HepG2 (cell line): ENCODE data around the gene HPCAL1. TPM values are rescaled to one million over a fixed set of nuclear protein-coding genes. Genes with fewer than 3 reads are reported as not detected.

Experiments used
- E2F5 ChIP-seq: sonication (generic); formaldehyde crosslinking; conservative IDR thresholded peaks from 2 replicates; pipeline ENCODE4 v1.4.0; 2020; ENCODE audit warnings: missing genetic modification reagents
- FOXA1 ChIP-seq, 2 experiments: fragments of 450-650 bp in 1 of 2; sonication (generic) in 1 of 2; formaldehyde crosslinking in 1 of 2; IDR thresholded peaks; 2 replicates each; pipeline versions ENCODE4 v1.4.0 to v1.6.1; 2016 to 2020; ENCODE audit warnings: missing genetic modification reagents in 1 of 2
- HDAC1 ChIP-seq: sonication (generic); formaldehyde crosslinking; IDR thresholded peaks from 2 replicates; pipeline ENCODE4 v1.5.1; 2020; ENCODE audit warnings: mild to moderate bottlenecking, missing genetic modification reagents
- HMG20A ChIP-seq: IDR thresholded peaks from 2 replicates; pipeline ENCODE4 v1.6.1; 2016; ENCODE audit warnings: borderline replicate concordance
- JUN ChIP-seq: sonication (generic); formaldehyde crosslinking; IDR thresholded peaks from 2 replicates; pipeline ENCODE4 v1.4.0; 2020; ENCODE audit warnings: mild to moderate bottlenecking, missing genetic modification reagents
- LCORL ChIP-seq, 2 experiments: fragments of 450-650 bp in 1 of 2; sonication (generic) in 1 of 2; formaldehyde crosslinking in 1 of 2; IDR thresholded peaks; 2 replicates each; pipeline versions ENCODE4 v1.5.0 to v1.6.1; 2017 to 2020; ENCODE audit warnings: antibody characterized with exemption in 1 of 2, missing genetic modification reagents in 1 of 2
- MZF1 ChIP-seq: sonication (generic); formaldehyde crosslinking; IDR thresholded peaks from 2 replicates; pipeline ENCODE4 v1.8.1; 2023; ENCODE audit warnings: mild to moderate bottlenecking, missing genetic modification reagents, borderline replicate concordance
- NFE2L1 ChIP-seq: sonication (generic); formaldehyde crosslinking; IDR thresholded peaks from 2 replicates; pipeline ENCODE4 v1.4.0; 2020; ENCODE audit warnings: missing genetic modification reagents, mild to moderate bottlenecking, borderline replicate concordance
- NFIC ChIP-seq: IDR thresholded peaks from 2 replicates; pipeline ENCODE4 v1.6.1; 2012; ENCODE audit warnings: mild to moderate bottlenecking, low read length, inconsistent platforms
- REL ChIP-seq: sonication (generic); formaldehyde crosslinking; conservative IDR thresholded peaks from 2 replicates; pipeline ENCODE4 v1.8.0; 2022; ENCODE audit warnings: mild to moderate bottlenecking, missing genetic modification reagents, moderate library complexity
- RFX5 ChIP-seq: IDR thresholded peaks from 2 replicates; pipeline ENCODE4 v1.6.1; 2011; ENCODE audit warnings: low read depth, low read length, improper control_type of control experiment
- SIX4 ChIP-seq: sonication (generic); formaldehyde crosslinking; IDR thresholded peaks from 2 replicates; pipeline ENCODE4 v1.4.0; 2020; ENCODE audit warnings: missing genetic modification reagents
- TGIF2 ChIP-seq: IDR thresholded peaks from 2 replicates; pipeline ENCODE4 v1.6.1; 2016; ENCODE audit warnings: control low read depth, missing compliant biosample characterization
- YEATS4 ChIP-seq: sonication (generic); formaldehyde crosslinking; IDR thresholded peaks from 2 replicates; pipeline ENCODE4 v1.4.0; 2020; ENCODE audit warnings: missing genetic modification reagents, borderline replicate concordance
- ZBTB43 ChIP-seq: sonication (generic); formaldehyde crosslinking; conservative IDR thresholded peaks from 2 replicates; pipeline ENCODE4 v1.4.0; 2020; ENCODE audit warnings: missing genetic modification reagents
- ZFYVE20 ChIP-seq: sonication (generic); formaldehyde crosslinking; IDR thresholded peaks from 2 replicates; pipeline ENCODE4 v1.8.0; 2023; ENCODE audit warnings: low read depth, mild to moderate bottlenecking, moderate library complexity, missing genetic modification reagents, borderline replicate concordance
- ZMYM3 ChIP-seq: sonication (generic); formaldehyde crosslinking; IDR thresholded peaks from 2 replicates; pipeline ENCODE4 v1.5.1; 2020; ENCODE audit warnings: mild to moderate bottlenecking, missing genetic modification reagents
- ZNF205 ChIP-seq: IDR thresholded peaks from 2 replicates; pipeline ENCODE4 v1.6.1; 2018; ENCODE audit warnings: missing biosample characterization, missing genetic modification reagents
- ZNF616 ChIP-seq: sonication (generic); formaldehyde crosslinking; IDR thresholded peaks from 2 replicates; pipeline ENCODE4 v1.5.0; 2020; ENCODE audit warnings: low read depth, mild to moderate bottlenecking, missing genetic modification reagents
- ZNF770 ChIP-seq: sonication (generic); formaldehyde crosslinking; IDR thresholded peaks from 2 replicates; pipeline ENCODE4 v1.5.0; 2020; ENCODE audit warnings: mild to moderate bottlenecking, missing genetic modification reagents
- ZNF781 ChIP-seq: sonication (generic); formaldehyde crosslinking; IDR thresholded peaks from 2 replicates; pipeline ENCODE4 v1.5.1; 2020; ENCODE audit warnings: borderline replicate concordance, mild to moderate bottlenecking, missing genetic modification reagents; ENCODE audit errors: not compliant biosample characterization
- ZNF800 ChIP-seq: sonication (generic); formaldehyde crosslinking; IDR thresholded peaks from 2 replicates; pipeline ENCODE4 v1.4.0; 2020; ENCODE audit warnings: missing genetic modification reagents
- ZNF879 ChIP-seq: sonication (generic); formaldehyde crosslinking; IDR thresholded peaks from 2 replicates; pipeline ENCODE4 v1.8.1; 2023; ENCODE audit warnings: missing genetic modification reagents
- polyA plus RNA-seq, 8 experiments: library from polyadenylated mRNA; depleted of rRNA in 3 of 8; stranded (reverse) in 7 of 8; unstranded in 1 of 8; fragments of >200 nt; fragmentation: Illumina TruSeq in 4 of 8; extraction: Trizol in 4 of 8; gene quantifications; 2 replicates each; pipeline versions ENCODE4 v1.2.1 to v1.2.3, GENCODE V29; 2011 to 2016; ENCODE audit warnings: low read depth in 4 of 8, missing spikeins in 1 of 8, mixed read lengths in 1 of 8; ENCODE audit not compliant: insufficient read depth in 1 of 8
- total RNA-seq, 5 experiments: library from RNA; depleted of rRNA; stranded (reverse); fragments of >200 nt; fragmentation: Illumina TruSeq; extraction: Trizol; gene quantifications; 2 replicates each; pipeline ENCODE4 v1.2.3, GENCODE V29; 2016; ENCODE audit warnings: low read depth in 1 of 5

The HPCAL1 gene
- total and polyA plus RNA-seq, 2 of the 13 experiments (the other 11 are each of a cell fraction or from before 2014, with no cell fraction given) = 29.5 to 29.9 TPM

- TF ChIP-seq MZF1 = peak; percentile 92
- TF ChIP-seq RFX5 = no peak
- peak; percentile 100 for TF ChIP-seq ZNF781 (CRISPR knock-in tag)
- no peak for TF ChIP-seq NFIC
- peak; percentile 94 for TF ChIP-seq JUN (CRISPR knock-in tag)
- TF ChIP-seq YEATS4 (CRISPR knock-in tag) = peak; percentile 97
- TF ChIP-seq ZBTB43 (CRISPR knock-in tag) = peak; percentile 99
- peak; percentile 64 for TF ChIP-seq HMG20A (CRISPR knock-in tag)
- peak; percentile 97 for TF ChIP-seq HDAC1
- peak; percentile 66 for TF ChIP-seq ZMYM3
- peak; percentile 76 for TF ChIP-seq E2F5 (CRISPR knock-in tag)
- TF ChIP-seq SIX4 (CRISPR knock-in tag) = peak; percentile 80
- TF ChIP-seq ZFYVE20 (CRISPR knock-in tag) = peak; percentile 99
- peak; percentile 65; the same call in 1 of the 2 replicates for TF ChIP-seq ZNF770
- TF ChIP-seq FOXA1 (IDR thresholded peaks at IDR 0.05) = no peak
- 0 out of 2 replicates have a peak, but pooled peaks have one; percentile 7 for TF ChIP-seq FOXA1 (CRISPR knock-in tag; IDR thresholded peaks at IDR 0.05)
- peak; percentile 99 for TF ChIP-seq ZNF879 (CRISPR knock-in tag)
- TF ChIP-seq TGIF2 (CRISPR knock-in tag) = peak; percentile 91
- peak; percentile 99 for TF ChIP-seq ZNF616
- no peak for TF ChIP-seq LCORL (IDR thresholded peaks at IDR 0.05)
- peak; percentile 94 for TF ChIP-seq LCORL (CRISPR knock-in tag; IDR thresholded peaks at IDR 0.05)
- peak; percentile 98 for TF ChIP-seq ZNF800
- peak; percentile 99 for TF ChIP-seq REL (CRISPR knock-in tag)
- peak; percentile 98 for TF ChIP-seq NFE2L1 (CRISPR knock-in tag)
- TF ChIP-seq ZNF205 (CRISPR knock-in tag) = peak; percentile 81
Measured at GRCh38 chr2:10448576-10449485, 146.1 kb downstream of the HPCAL1 start (continued).
